SU-DHL-6 (cell line): ENCODE measurements around the gene RPL13A.

Experiments used
- H2AFZ ChIP-seq: fragments of 200-600 bp; sonication (generic); 2 replicates; pipeline ENCODE4 v1.6.1; 2014; ENCODE audit warnings: low read depth, mild to moderate bottlenecking, moderate library complexity, mixed read lengths, antibody characterized with exemption, low read length; ENCODE audit not compliant: severe bottlenecking
- H3F3A ChIP-seq: fragments of 200-600 bp; shearing (Covaris generic); 2 replicates; pipeline ENCODE4 v1.6.0; 2016; ENCODE audit warnings: antibody characterized with exemption, mild to moderate bottlenecking; ENCODE audit not compliant: insufficient read depth
- H3K27ac ChIP-seq: fragments of 200-600 bp; sonication (generic); 2 replicates; pipeline ENCODE4 v1.5.1; 2016; ENCODE audit warnings: low read depth, mild to moderate bottlenecking, low read length, moderate library complexity, mixed read lengths
- H3K27me3 ChIP-seq: fragments of 200-600 bp; sonication (generic), shearing (Covaris generic); 2 replicates; pipeline ENCODE4 v1.6.0; 2014; ENCODE audit warnings: mild to moderate bottlenecking, low read length
- H3K36me3 ChIP-seq: fragments of 200-600 bp; sonication (generic); 2 replicates; pipeline ENCODE4 v1.6.1; 2014; ENCODE audit warnings: mild to moderate bottlenecking, low read length, mixed read lengths
- H3K4me2 ChIP-seq: fragments of 300-600, 200-600 bp; shearing (Covaris generic), sonication (generic); 2 replicates; pipeline ENCODE4 v1.6.0; 2014; ENCODE audit warnings: low read length, low read depth, mild to moderate bottlenecking; ENCODE audit not compliant: poor library complexity, severe bottlenecking
- H3K4me3 ChIP-seq: fragments of 200-600 bp; sonication (generic); 2 replicates; pipeline ENCODE4 v1.5.1; 2014; ENCODE audit warnings: antibody characterized with exemption, low read length, mild to moderate bottlenecking, mixed read lengths; ENCODE audit not compliant: insufficient read depth, poor library complexity, severe bottlenecking
- H3K79me2 ChIP-seq: fragments of 200-600 bp; sonication (generic); 2 replicates; pipeline ENCODE4 v1.6.1; 2014; ENCODE audit warnings: mild to moderate bottlenecking, low read length, moderate library complexity; ENCODE audit not compliant: insufficient read depth
- H3K9ac ChIP-seq: fragments of 200-600 bp; sonication (generic); 2 replicates; pipeline ENCODE4 v1.7.0; 2014; ENCODE audit warnings: mild to moderate bottlenecking, low read length
- H3K9me2 ChIP-seq: fragments of 200-600 bp; sonication (generic); replicated peaks from 2 replicates; pipeline ENCODE4 v1.6.1; 2014; ENCODE audit warnings: low read length; ENCODE audit not compliant: insufficient read depth
- H3K9me3 ChIP-seq: fragments of 200-600 bp; sonication (generic); 2 replicates; pipeline ENCODE4 v1.6.1; 2014; ENCODE audit warnings: low read length, mixed read lengths; ENCODE audit not compliant: insufficient read depth
- H4K20me1 ChIP-seq: fragments of 200-600 bp; sonication (generic); 2 replicates; pipeline ENCODE4 v1.6.1; 2014; ENCODE audit warnings: low read depth, mild to moderate bottlenecking, antibody characterized with exemption, low read length, moderate library complexity, mixed read lengths
- CTCF ChIP-seq: fragments of 200-600 bp; sonication (generic); IDR thresholded peaks from one replicate; pipeline ENCODE4 v1.5.1; 2017; ENCODE audit warnings: antibody characterized with exemption, mild to moderate bottlenecking, low read length, moderate library complexity; ENCODE audit not compliant: insufficient read depth, poor library complexity, severe bottlenecking
- EZH2phosphoT487 ChIP-seq: fragments of 200-600 bp; sonication (generic), shearing (Covaris generic); conservative IDR thresholded peaks from 2 replicates; pipeline ENCODE4 v1.6.1; 2018; ENCODE audit warnings: mild to moderate bottlenecking, antibody characterized with exemption, low read length, moderate library complexity, mixed read lengths

RPL13A gene

GRCh38 chr19:49536921-49537462 is 49.6 kb downstream of the RPL13A start:
- Histone ChIP-seq H4K20me1 (no peaks in the 10 kb centered on the region), H3K9me3 (no peaks in the 10 kb centered on the region), H3F3A (peaks cover 4% of the 10 kb centered on the region; the same call in 1 of the 2 replicates), H3K27me3 (no peaks in the 10 kb centered on the region), H3K4me2 (no peak overlapping the region), H3K4me3 (no peak overlapping the region), H3K27ac (no peak overlapping the region), H3K36me3 (no peaks in the 10 kb centered on the region), H3K9ac (no peak overlapping the region), H3K79me2 (no peaks in the 10 kb centered on the region), H3K9me2 (no peaks in the 10 kb centered on the region), H2AFZ (no peak overlapping the region)
- TF ChIP-seq EZH2phosphoT487 (no peak), CTCF (no peak)

DNA sequence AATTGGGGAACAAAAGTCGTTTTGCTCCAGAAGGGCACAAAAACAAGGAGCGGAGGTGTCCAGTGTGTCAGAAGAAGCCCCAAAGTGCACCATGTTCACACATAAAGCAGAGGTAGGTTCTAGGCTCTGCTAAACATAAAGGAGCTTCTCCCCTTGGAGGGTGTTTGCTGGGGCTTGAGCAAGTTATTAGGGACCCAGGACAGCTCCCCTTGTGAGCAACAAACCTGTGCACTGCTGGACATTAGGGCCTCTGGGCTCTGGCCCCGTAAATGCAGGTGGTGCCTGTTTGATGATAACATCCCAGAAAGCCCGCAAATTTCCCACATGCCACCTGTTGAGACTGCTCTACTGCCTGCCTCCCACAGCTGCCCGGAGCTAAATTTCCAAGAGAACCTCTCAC is 51.2 kb downstream of the RPL13A start:
- Histone ChIP-seq H3K4me2 (no peak overlapping the region), H3K27me3 (no peaks in the 10 kb centered on the region), H3K4me3 (no peak overlapping the region), H3K9me2 (no peaks in the 10 kb centered on the region), H3K9me3 (no peaks in the 10 kb centered on the region), H3K36me3 (no peaks in the 10 kb centered on the region), H3K79me2 (no peaks in the 10 kb centered on the region), H3K27ac (no peak overlapping the region), H4K20me1 (no peaks in the 10 kb centered on the region), H2AFZ (no peak overlapping the region), H3K9ac (no peak overlapping the region), H3F3A (peaks cover 4% of the 10 kb centered on the region; the same call in 1 of the 2 replicates)
- TF ChIP-seq EZH2phosphoT487 = no peak
- TF ChIP-seq CTCF = no peak

GRCh38 chr19:49539192-49539952 is 52.0 kb downstream of the RPL13A start:
- no peak for TF ChIP-seq CTCF
- TF ChIP-seq EZH2phosphoT487 = no peak
- no peaks in the 10 kb centered on the region for H4K20me1 ChIP-seq
- no peak overlapping the region for H2AFZ ChIP-seq
- no peak overlapping the region for H3K4me3 ChIP-seq
- H3K79me2 ChIP-seq = no peaks in the 10 kb centered on the region
- no peak overlapping the region for H3K9ac ChIP-seq
- H3K9me2 ChIP-seq = no peaks in the 10 kb centered on the region
- H3K4me2 ChIP-seq = no peak overlapping the region
- H3K9me3 ChIP-seq = no peaks in the 10 kb centered on the region
- H3K27ac ChIP-seq = no peak overlapping the region
- peaks cover 4% of the 10 kb centered on the region; the same call in 1 of the 2 replicates for H3F3A ChIP-seq
- H3K27me3 ChIP-seq = no peaks in the 10 kb centered on the region
- no peaks in the 10 kb centered on the region for H3K36me3 ChIP-seq
